Measurements from ENCODE around the gene AATK. TPM values are rescaled to one million over a fixed set of nuclear protein-coding genes. Genes with fewer than 3 reads are reported as not detected.

AATK gene
- polyA plus RNA-seq, 1 donor (not counting 4 experiments of a cell fraction or from before 2014, with no cell fraction given) = 0.16 TPM

- H3K9ac ChIP-seq (ENCODE audit: control insufficient read depth, extremely low read depth, insufficient read depth, low read length) = no peak overlapping the region
- H3K79me2 ChIP-seq (ENCODE audit: control insufficient read depth, insufficient read depth, low read length) = no peaks in the 10 kb centered on the region
- H3K9me1 ChIP-seq (ENCODE audit: control insufficient read depth, extremely low read depth, insufficient read depth, low read length) = no peaks in the 10 kb centered on the region
- FAIRE-seq (no peak), DNase-seq (ENCODE audit: low read depth, low spot score) (no peak)
- peaks cover 0 to 5% of the 10 kb centered on the region in 2 experiments for H3K36me3 ChIP-seq (ENCODE audit: control insufficient read depth in 2 of 2, extremely low read depth in 1 of 2, insufficient read depth in 2 of 2, low read length in 2 of 2)
- H2AFZ ChIP-seq (ENCODE audit: control insufficient read depth, low read length) = no peak overlapping the region
- no peaks in the 10 kb centered on the region for H3K9me3 ChIP-seq (ENCODE audit: control insufficient read depth, low read depth, low read length)
- H3K4me3 ChIP-seq (ENCODE audit: control insufficient read depth in 2 of 3, extremely low read depth in 1 of 3, insufficient read depth in 2 of 3, low read depth in 1 of 3, low read length in 3 of 3) = no peak overlapping the region
- dilution Hi-C loops (cut with MboI; ENCODE audit: extremely low pct_ligation_motif_present, low sequenced_read_pairs) = no loop called here
- H3K4me2 ChIP-seq (ENCODE audit: control insufficient read depth, extremely low read depth, insufficient read depth, low read depth, low read length) = no peak overlapping the region
- no peaks in the 10 kb centered on the region for H3K27me3 ChIP-seq (ENCODE audit: control insufficient read depth, extremely low read depth, insufficient read depth, low read length)
- no peak overlapping the region for H3K27ac ChIP-seq (ENCODE audit: control insufficient read depth, insufficient read depth, low read length)
- no peaks in the 10 kb centered on the region for H3K4me1 ChIP-seq (ENCODE audit: control insufficient read depth, extremely low read depth, insufficient read depth, low read length)
- H4K20me1 ChIP-seq (ENCODE audit: control insufficient read depth, extremely low read depth, insufficient read depth, low read length) = no peaks in the 10 kb centered on the region
- TF ChIP-seq CTCF (optimal IDR thresholded peaks at IDR 0.05 in 1 of 3, IDR thresholded peaks at IDR 0.05 in 1 of 3, conservative IDR thresholded peaks at IDR 0.05 in 1 of 3; ENCODE audit: extremely low read depth in 1 of 3, insufficient read depth in 2 of 3, low read length in 3 of 3) (no peak), EZH2 (IDR thresholded peaks at IDR 0.05; ENCODE audit: low read length) (no peak)
Measured at GRCh38 chr17:81208651-81209050, 42.6 kb upstream of the AATK start.

- FAIRE-seq = no peak
- dilution Hi-C loops (cut with MboI; ENCODE audit: extremely low pct_ligation_motif_present, low sequenced_read_pairs) = no loop called here
Measured at GRCh38 chr17:81207610-81208581, 41.9 kb upstream of the AATK start.

More at GRCh38 chr17:81207610-81208581, 41.9 kb upstream of the AATK start:
- no peak for TF ChIP-seq EZH2 (IDR thresholded peaks at IDR 0.05; ENCODE audit: low read length)
- TF ChIP-seq CTCF (optimal IDR thresholded peaks at IDR 0.05 in 1 of 3, IDR thresholded peaks at IDR 0.05 in 1 of 3, conservative IDR thresholded peaks at IDR 0.05 in 1 of 3; ENCODE audit: extremely low read depth in 1 of 3, insufficient read depth in 2 of 3, low read length in 3 of 3) = no peak
- Histone ChIP-seq H3K9me3 (ENCODE audit: control insufficient read depth, low read depth, low read length) (no peaks in the 10 kb centered on the region), H3K4me3 (ENCODE audit: control insufficient read depth in 2 of 3, extremely low read depth in 1 of 3, insufficient read depth in 2 of 3, low read depth in 1 of 3, low read length in 3 of 3) (no peak overlapping the region), H3K36me3 (ENCODE audit: control insufficient read depth in 2 of 2, extremely low read depth in 1 of 2, insufficient read depth in 2 of 2, low read length in 2 of 2) (peaks cover 0 to 5% of the 10 kb centered on the region in 2 experiments), H3K27me3 (ENCODE audit: control insufficient read depth, extremely low read depth, insufficient read depth, low read length) (no peaks in the 10 kb centered on the region), H3K4me1 (ENCODE audit: control insufficient read depth, extremely low read depth, insufficient read depth, low read length) (no peaks in the 10 kb centered on the region), H3K79me2 (ENCODE audit: control insufficient read depth, insufficient read depth, low read length) (no peaks in the 10 kb centered on the region), H2AFZ (ENCODE audit: control insufficient read depth, low read length) (no peak overlapping the region), H3K4me2 (ENCODE audit: control insufficient read depth, extremely low read depth, insufficient read depth, low read depth, low read length) (no peak overlapping the region), H4K20me1 (ENCODE audit: control insufficient read depth, extremely low read depth, insufficient read depth, low read length) (no peaks in the 10 kb centered on the region), H3K9me1 (ENCODE audit: control insufficient read depth, extremely low read depth, insufficient read depth, low read length) (no peaks in the 10 kb centered on the region), H3K9ac (ENCODE audit: control insufficient read depth, extremely low read depth, insufficient read depth, low read length) (no peak overlapping the region), H3K27ac (ENCODE audit: control insufficient read depth, insufficient read depth, low read length) (no peak overlapping the region)
- DNase-seq (ENCODE audit: low read depth, low spot score) = no peak

Measured in keratinocyte (primary cell).